SKM-1 treated with dmso at 0.1 percent for 144 hours (cell line): ENCODE results near the gene PTGES3.
"Not testable (repeated sequence)": the region's sequence is repeated elsewhere in the genome, so short reads cannot be mapped to it uniquely, and the experiment has no call there.

Experiments
- DNase-seq: peaks from one replicate; lab custom pipeline; 2025; ENCODE audit not compliant: unreplicated experiment; lab: John Stamatoyannopoulos, UW

PTGES3 gene, protein sequence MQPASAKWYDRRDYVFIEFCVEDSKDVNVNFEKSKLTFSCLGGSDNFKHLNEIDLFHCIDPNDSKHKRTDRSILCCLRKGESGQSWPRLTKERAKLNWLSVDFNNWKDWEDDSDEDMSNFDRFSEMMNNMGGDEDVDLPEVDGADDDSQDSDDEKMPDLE

GRCh38 chr12:56688129-56688845 lies at the start of gene PTGES3:
Gene PTGES3 (minus strand): TSS chr12:56688284. CDS start chr12:56687999, 285 bp downstream.
- peak; percentile 89 for DNase-seq

- DNase-seq: no peak
Measured at GRCh38 chr12:56728139-56728861, 40.2 kb upstream of the PTGES3 start.

- not testable (repeated sequence) for DNase-seq
Measured at GRCh38 chr12:56726196-56726675, 38.2 kb upstream of the PTGES3 start.

DNA sequence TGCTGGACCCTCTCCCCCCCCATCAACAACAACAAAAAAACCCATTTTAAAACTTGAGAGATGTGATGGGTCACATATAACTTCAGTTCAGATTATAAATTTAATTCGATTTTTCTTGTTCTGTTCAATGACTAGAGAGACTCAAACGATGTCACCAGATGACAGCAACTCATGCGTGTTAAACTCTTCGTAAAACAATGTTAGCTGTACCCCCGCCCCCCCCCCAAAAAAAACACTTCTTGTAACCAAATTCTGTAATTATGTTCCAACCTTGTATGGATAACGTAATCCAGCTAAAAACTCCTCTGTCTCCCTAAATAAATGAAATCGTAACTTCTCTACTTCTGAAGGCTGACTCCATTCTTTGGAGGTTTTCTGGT lies 37.6 kb upstream of the PTGES3 start:
- no peak for DNase-seq

DNA sequence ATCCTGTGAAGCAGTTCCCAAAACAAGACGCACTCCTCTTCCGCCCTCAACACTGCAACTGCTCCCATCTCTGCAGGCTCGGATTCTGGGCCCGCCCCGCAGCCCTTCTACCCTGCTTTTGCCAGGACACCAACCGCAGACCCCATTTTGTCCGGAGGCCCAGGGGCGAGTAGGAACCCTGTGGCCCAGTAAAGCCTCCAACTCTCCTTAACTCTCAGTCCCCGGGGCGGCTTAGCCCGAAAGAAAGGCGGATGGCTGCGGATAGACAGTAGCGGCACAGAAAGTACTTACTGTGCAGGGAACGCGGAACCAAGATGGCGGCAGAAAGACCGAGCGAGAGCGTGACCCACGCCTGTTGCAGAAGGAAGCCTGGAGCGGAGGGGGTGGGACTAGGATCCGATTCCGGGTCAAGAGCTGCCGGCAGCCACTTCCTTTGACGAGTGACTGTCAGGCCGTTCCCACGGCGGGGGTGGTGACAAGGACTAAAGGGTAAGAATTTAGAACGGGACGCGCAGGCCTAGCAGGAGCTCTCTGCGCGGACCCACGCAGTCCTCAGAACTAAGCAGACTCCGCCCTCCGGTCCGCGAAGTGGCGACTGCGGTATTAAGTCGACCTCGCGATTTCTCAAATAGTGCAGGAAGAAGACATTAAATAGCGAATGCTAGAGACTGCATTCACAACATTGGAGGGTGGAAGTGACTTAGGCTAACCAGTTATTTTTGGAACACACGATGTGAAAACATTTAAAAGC lies 37.1 kb upstream of the PTGES3 start, which contains the start of gene NACA:
NACA (minus strand) TSS at position 328 of the 751 bp plus-strand sequence. CDS start 778 bp downstream, outside the sequence.
- peak; percentile 89 for DNase-seq

DNA sequence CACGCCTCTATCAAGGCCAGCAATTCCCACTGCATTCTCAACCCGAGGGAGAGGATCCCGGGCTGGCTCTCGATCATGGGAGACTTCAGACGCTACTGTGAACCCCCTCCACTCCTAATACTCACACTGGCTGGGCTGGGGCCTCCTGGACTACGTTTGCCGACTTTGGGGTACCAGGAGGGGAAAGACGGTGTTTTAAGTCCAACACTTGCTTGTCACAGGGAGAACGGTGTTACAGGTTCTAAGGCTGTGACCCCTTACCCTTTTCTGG lies 36.6 kb upstream of the PTGES3 start:
- no peak for DNase-seq

GRCh38 chr12:56723889-56724700 lies 36.0 kb upstream of the PTGES3 start:
- DNase-seq: no peak

DNA sequence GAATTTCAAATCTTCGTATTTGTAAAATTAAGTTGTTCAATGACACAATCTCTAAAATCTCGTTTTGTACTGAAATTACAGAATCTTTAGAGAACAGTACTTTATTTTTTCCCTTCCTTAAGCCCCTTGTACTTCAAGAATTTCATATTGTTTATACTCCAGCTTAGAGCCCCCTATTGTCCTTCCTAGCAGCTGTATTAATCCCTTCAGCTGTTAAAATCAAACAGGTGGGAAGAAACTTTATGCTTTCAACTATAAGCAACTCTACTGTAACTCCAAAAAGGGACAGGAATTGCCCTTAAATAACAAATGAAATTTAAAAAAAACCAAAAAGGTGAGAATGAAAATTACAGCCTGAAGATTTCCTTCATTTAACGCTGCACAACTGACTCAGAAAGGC lies 35.3 kb upstream of the PTGES3 start:
- DNase-seq: no peak

DNA sequence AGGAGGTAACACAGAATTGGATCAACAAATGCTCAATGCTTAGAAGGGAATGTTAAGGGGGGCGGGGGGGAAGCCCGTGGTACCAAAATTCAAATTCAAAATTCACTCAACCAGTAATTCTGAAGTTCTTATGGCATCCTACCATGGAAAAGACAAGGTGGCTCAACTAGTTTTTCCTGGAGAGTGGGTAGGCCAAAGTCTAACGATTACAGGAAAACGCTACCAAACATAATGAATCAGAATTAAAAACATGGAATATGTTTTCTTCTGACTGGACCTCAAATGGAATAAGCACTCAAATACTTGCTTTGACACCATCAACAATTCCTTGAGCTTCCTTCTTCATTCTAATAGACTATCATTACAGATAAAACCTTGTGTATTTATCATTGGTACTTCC lies 34.7 kb upstream of the PTGES3 start:
- DNase-seq: no peak

- no peak for DNase-seq
Measured at GRCh38 chr12:56721721-56722120, 33.6 kb upstream of the PTGES3 start.

DNA sequence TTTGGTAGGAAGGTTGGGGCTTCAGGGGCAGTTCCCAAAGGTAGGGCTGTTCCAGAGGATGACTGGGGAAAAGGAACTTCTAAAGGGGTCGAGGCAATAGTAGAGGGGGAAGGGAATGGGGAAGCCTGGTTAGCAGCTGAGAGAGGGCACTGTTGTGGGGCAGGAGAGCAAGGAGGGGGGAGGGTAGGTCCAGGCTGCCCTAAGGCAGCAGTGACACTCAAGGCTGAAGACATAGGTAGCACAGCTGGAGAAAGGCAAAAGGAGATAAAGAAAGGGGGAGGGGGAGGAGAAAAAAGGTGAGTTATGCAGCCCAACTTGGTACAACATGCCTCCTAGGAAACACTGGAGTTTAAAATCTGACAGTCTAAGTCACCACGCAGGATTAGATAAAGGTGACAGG lies 33.1 kb upstream of the PTGES3 start:
- no peak for DNase-seq

GRCh38 chr12:56720731-56721151 lies 32.7 kb upstream of the PTGES3 start:
- DNase-seq: peak; percentile 26

DNA sequence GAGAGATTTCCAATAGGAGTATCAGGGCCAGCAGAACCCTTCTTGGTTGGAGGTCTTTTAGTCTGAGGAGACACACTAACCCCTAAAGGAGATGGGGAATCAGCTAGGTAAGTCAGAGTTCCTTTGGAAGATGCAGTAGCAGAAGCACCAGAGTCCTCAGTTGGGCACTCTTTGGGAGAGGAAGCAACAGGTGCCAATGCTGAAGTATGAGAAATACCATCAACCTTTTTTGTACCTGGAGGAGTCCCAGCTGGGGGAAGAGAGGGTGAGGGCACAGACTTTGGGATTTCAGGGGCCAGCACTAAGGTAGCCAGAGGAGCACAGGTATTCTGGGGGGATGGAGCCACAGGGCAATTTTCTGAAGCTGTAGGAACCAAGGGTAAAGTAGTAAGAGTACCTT lies 31.0 kb upstream of the PTGES3 start:
- no peak for DNase-seq

GRCh38 chr12:56718636-56719035 lies 30.6 kb upstream of the PTGES3 start:
- DNase-seq: no peak

- no peak for DNase-seq
Measured at GRCh38 chr12:56718149-56718548, 30.1 kb upstream of the PTGES3 start.

- no peak for DNase-seq
Measured at GRCh38 chr12:56716933-56717880, 29.1 kb upstream of the PTGES3 start.

- DNase-seq: no peak
Measured at GRCh38 chr12:56716458-56716857, 28.4 kb upstream of the PTGES3 start.

DNA sequence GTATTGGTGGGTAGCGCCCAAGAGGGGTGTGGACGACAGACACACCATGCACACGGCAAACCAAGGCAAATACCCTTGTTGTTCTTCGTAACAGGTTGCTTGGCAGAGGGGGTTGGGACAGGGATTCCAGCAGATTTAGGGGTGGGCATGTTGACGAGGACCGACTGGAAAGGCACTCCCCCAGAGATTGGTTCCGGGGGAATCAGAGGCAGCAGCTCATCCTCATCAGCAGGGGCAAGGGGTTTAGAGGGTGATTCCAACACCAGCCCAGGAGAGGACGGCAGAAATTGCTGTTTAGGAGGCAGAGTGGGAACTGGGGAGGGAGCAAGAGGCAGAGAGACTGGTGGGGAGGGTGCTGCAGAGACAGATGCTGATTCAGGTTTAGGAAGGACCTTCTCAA lies 27.7 kb upstream of the PTGES3 start:
- DNase-seq: no peak

- no peak for DNase-seq
Measured at GRCh38 chr12:56714431-56714929, 26.4 kb upstream of the PTGES3 start.
